ENCODE results near the gene DGKG. TPM values are rescaled to one million over a fixed set of nuclear protein-coding genes. Genes with fewer than 3 reads are reported as not detected.

Gene DGKG
- total and polyA plus RNA-seq, 9 of the 15 experiments (the other 6 are each of a cell fraction or from before 2014, with no cell fraction given): 0.01 to 0.36 (median 0.15) TPM

- no peak overlapping the region for H3K4me2 ChIP-seq (ENCODE audit: insufficient read depth, low read length)
- peaks cover 15 to 37% of the 10 kb centered on the region in 2 experiments for H3K27me3 ChIP-seq (ENCODE audit: control insufficient read depth in 2 of 2, insufficient read depth in 2 of 2, low read length in 2 of 2)
- no peaks in the 10 kb centered on the region for H4K20me1 ChIP-seq (replicated peaks; ENCODE audit: control insufficient read depth, insufficient read depth, low read length)
- H3K27ac ChIP-seq (ENCODE audit: extremely low read depth, low read depth, low read length): no peak overlapping the region
- no peak overlapping the region for H3K4me3 ChIP-seq
- WGBS (ENCODE audit: insufficient coverage, low coverage, missing lambda C conversion rate): 5% methylated on average over 5 of the region's 5 CpGs
- H2AFZ ChIP-seq (ENCODE audit: low read depth, low read length): no peak overlapping the region
- H3K36me3 ChIP-seq (ENCODE audit: control insufficient read depth, insufficient read depth, low read length): no peaks in the 10 kb centered on the region
- intact Hi-C loops (cut with micrococcal nuclease): no loop called here
- H3K4me1 ChIP-seq (replicated peaks in 1 of 2; ENCODE audit: control insufficient read depth in 2 of 2, insufficient read depth in 2 of 2, low read length in 2 of 2): no peaks in the 10 kb centered on the region; a peak in 2 of 5 replicates
- ATAC-seq (no peak), FAIRE-seq (no peak), DNase-seq (ENCODE audit: extremely low read depth in 1 of 4, low spot score in 3 of 4) (no peak)
- CTCF ChIA-PET (ENCODE audit: low intra/inter-chr PET ratio): no interaction called here
- H3K79me2 ChIP-seq (ENCODE audit: control insufficient read depth, insufficient read depth, low read length): no peaks in the 10 kb centered on the region
- POLR2A ChIA-PET: interaction anchor here (1.3 kb wide), 1 partner anchor 81 kb away, joined by 5 read pairs; no protein-coding TSS in a partner anchor
- no peaks in the 10 kb centered on the region for H3K9me1 ChIP-seq (ENCODE audit: control insufficient read depth, insufficient read depth, low read length)
- H3K9me3 ChIP-seq (replicated peaks; ENCODE audit: control insufficient read depth, insufficient read depth, low read depth, low read length): no peaks in the 10 kb centered on the region
- no peak overlapping the region for H3K9ac ChIP-seq (ENCODE audit: insufficient read depth in 1 of 2, low read depth in 2 of 2, low read length in 2 of 2)
- TF ChIP-seq RFX1 (IDR thresholded peaks at IDR 0.05): peak; percentile 77
- TF ChIP-seq, protein P1, sequence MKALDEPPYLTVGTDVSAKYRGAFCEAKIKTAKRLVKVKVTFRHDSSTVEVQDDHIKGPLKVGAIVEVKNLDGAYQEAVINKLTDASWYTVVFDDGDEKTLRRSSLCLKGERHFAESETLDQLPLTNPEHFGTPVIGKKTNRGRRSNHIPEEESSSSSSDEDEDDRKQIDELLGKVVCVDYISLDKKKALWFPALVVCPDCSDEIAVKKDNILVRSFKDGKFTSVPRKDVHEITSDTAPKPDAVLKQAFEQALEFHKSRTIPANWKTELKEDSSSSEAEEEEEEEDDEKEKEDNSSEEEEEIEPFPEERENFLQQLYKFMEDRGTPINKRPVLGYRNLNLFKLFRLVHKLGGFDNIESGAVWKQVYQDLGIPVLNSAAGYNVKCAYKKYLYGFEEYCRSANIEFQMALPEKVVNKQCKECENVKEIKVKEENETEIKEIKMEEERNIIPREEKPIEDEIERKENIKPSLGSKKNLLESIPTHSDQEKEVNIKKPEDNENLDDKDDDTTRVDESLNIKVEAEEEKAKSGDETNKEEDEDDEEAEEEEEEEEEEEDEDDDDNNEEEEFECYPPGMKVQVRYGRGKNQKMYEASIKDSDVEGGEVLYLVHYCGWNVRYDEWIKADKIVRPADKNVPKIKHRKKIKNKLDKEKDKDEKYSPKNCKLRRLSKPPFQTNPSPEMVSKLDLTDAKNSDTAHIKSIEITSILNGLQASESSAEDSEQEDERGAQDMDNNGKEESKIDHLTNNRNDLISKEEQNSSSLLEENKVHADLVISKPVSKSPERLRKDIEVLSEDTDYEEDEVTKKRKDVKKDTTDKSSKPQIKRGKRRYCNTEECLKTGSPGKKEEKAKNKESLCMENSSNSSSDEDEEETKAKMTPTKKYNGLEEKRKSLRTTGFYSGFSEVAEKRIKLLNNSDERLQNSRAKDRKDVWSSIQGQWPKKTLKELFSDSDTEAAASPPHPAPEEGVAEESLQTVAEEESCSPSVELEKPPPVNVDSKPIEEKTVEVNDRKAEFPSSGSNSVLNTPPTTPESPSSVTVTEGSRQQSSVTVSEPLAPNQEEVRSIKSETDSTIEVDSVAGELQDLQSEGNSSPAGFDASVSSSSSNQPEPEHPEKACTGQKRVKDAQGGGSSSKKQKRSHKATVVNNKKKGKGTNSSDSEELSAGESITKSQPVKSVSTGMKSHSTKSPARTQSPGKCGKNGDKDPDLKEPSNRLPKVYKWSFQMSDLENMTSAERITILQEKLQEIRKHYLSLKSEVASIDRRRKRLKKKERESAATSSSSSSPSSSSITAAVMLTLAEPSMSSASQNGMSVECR (CRISPR knock-in tag; IDR thresholded peaks at IDR 0.05): no peak
- in situ Hi-C loops (cut with MboI): no loop called here
- no TSS peak for BruUV-seq (replicated peaks)
Measured at GRCh38 chr3:186180151-186180550, 181.9 kb downstream of the DGKG start.
